Stimulated activated CD4-positive, alpha-beta T cell treated with anti-CD3 and anti-CD28 coated beads, Interleukin-12 subunit alpha, Interleukin-12 subunit beta, amount 100 ng/mL, for 24 hours (primary cell): Measurements from ENCODE around the gene EIF6.

ENCODE experiments used
- DNase-seq, 2 experiments: peaks; one replicate each; pipeline ENCODE4 v3.0.0-alpha.2; 2020; ENCODE audit warnings: low read depth in 2 of 2

The EIF6 gene

GRCh38 chr20:35312318-35312717, 27.7 kb upstream of the EIF6 start:
- DNase-seq, result no peak

GRCh38 chr20:35311822-35312221, 27.2 kb upstream of the EIF6 start:
- no peak for DNase-seq

- DNase-seq, result peak; percentile 41 to 73
These were observed 26.8 kb upstream of the EIF6 start for GRCh38 chr20:35311409-35311808.

GRCh38 chr20:35307666-35308653, 23.4 kb upstream of the EIF6 start:
- DNase-seq, result no peak

- no peak for DNase-seq
These were observed 22.5 kb upstream of the EIF6 start for GRCh38 chr20:35306931-35307517.

GRCh38 chr20:35305682-35306556, 21.3 kb upstream of the EIF6 start:
- peak; percentile 58 to 78 for DNase-seq

GRCh38 chr20:35304956-35305355, 20.4 kb upstream of the EIF6 start:
- DNase-seq, result no peak

GRCh38 chr20:35303735-35304491, 19.3 kb upstream of the EIF6 start:
- peak; percentile 73 to 82 for DNase-seq

GRCh38 chr20:35303382-35303734, 18.8 kb upstream of the EIF6 start:
- DNase-seq, result no peak

- DNase-seq, result no peak
These were observed 18.1 kb upstream of the EIF6 start for GRCh38 chr20:35302421-35303335.

GRCh38 chr20:35301426-35301825, 16.9 kb upstream of the EIF6 start:
- no peak for DNase-seq

GRCh38 chr20:35300469-35301262, 16.1 kb upstream of the EIF6 start:
- no peak for DNase-seq

- DNase-seq, result no peak
These were observed 15.2 kb upstream of the EIF6 start for GRCh38 chr20:35299780-35300179.

- DNase-seq, result no peak
These were observed 13.7 kb upstream of the EIF6 start for GRCh38 chr20:35298264-35298663.

- DNase-seq, result no peak
These were observed 13.2 kb upstream of the EIF6 start for GRCh38 chr20:35297740-35298139.

- DNase-seq, result no peak
These were observed 12.6 kb upstream of the EIF6 start for GRCh38 chr20:35297155-35297554.

GRCh38 chr20:35296101-35296554, 11.6 kb upstream of the EIF6 start:
- no peak for DNase-seq

GRCh38 chr20:35295674-35296073, 11.1 kb upstream of the EIF6 start:
- DNase-seq, result no peak

- no peak for DNase-seq
These were observed 10.5 kb upstream of the EIF6 start for GRCh38 chr20:35295058-35295457.
